Fibroblast of lung (primary cell): Measurements from ENCODE around the gene TMEM250. TPM values are rescaled to one million over a fixed set of nuclear protein-coding genes. Genes with fewer than 3 reads are reported as not detected.

Experiments
- DNase-seq, 2 donors: peaks; one replicate each; pipeline versions ENCODE4 v3.0.0 to v3.0.0-alpha.2; 2010; ENCODE audit warnings: low read depth in 2 of 2
- H2AFZ ChIP-seq: 2 replicates; pipeline ENCODE4 v1.5.1; 2012; ENCODE audit warnings: low read length, control low read depth, inconsistent platforms
- H3K27ac ChIP-seq: 2 replicates; pipeline ENCODE4 v1.5.1; 2011; ENCODE audit warnings: low read length, control low read depth; ENCODE audit not compliant: insufficient read depth
- H3K27me3 ChIP-seq: 2 replicates; pipeline ENCODE4 v1.5.1; 2011; ENCODE audit warnings: mild to moderate bottlenecking, low read length; ENCODE audit not compliant: control insufficient read depth, insufficient read depth
- H3K36me3 ChIP-seq: 2 replicates; pipeline ENCODE4 v1.5.1; 2011; ENCODE audit warnings: low read length; ENCODE audit not compliant: control insufficient read depth, insufficient read depth
- H3K4me1 ChIP-seq: 2 replicates; pipeline ENCODE4 v1.5.1; 2011; ENCODE audit warnings: low read length; ENCODE audit not compliant: control insufficient read depth, insufficient read depth; ENCODE audit errors: extremely low read depth
- H3K4me2 ChIP-seq: 2 replicates; pipeline ENCODE4 v1.5.1; 2011; ENCODE audit warnings: low read length, control low read depth; ENCODE audit not compliant: insufficient read depth; ENCODE audit errors: extremely low read depth
- H3K4me3 ChIP-seq, 4 experiments: fragments of 200-600 bp in 1 of 4; sonication (generic) in 1 of 4; replicated peaks in 1 of 4; 2 replicates each; pipeline ENCODE4 v1.5.1; 2011 to 2016; ENCODE audit warnings: low read length in 4 of 4, low read depth in 3 of 4, mild to moderate bottlenecking in 3 of 4, control low read depth in 2 of 4, inconsistent platforms in 1 of 4, mixed read lengths in 1 of 4; ENCODE audit not compliant: insufficient read depth in 1 of 4; ENCODE audit errors: control extremely low read depth in 1 of 4
- H3K79me2 ChIP-seq: 2 replicates; pipeline ENCODE4 v1.5.1; 2012; ENCODE audit warnings: mild to moderate bottlenecking, low read length, inconsistent platforms; ENCODE audit not compliant: control insufficient read depth, insufficient read depth
- H3K9ac ChIP-seq: 2 replicates; pipeline ENCODE4 v1.5.1; 2011; ENCODE audit warnings: mild to moderate bottlenecking, low read length, control low read depth; ENCODE audit not compliant: insufficient read depth
- H3K9me3 ChIP-seq: 2 replicates; pipeline ENCODE4 v1.5.1; 2012; ENCODE audit warnings: low read depth, low read length; ENCODE audit not compliant: control insufficient read depth, insufficient read depth
- H4K20me1 ChIP-seq: 2 replicates; pipeline ENCODE4 v1.5.1; 2011; ENCODE audit warnings: low read length; ENCODE audit not compliant: control insufficient read depth, insufficient read depth; ENCODE audit errors: extremely low read depth
- EZH2 ChIP-seq: IDR thresholded peaks from 2 replicates; pipeline ENCODE4 v1.5.1; 2012; ENCODE audit warnings: low read length, control low read depth, mild to moderate bottlenecking; ENCODE audit errors: missing control alignments
- polyA plus RNA-seq, 2 donors: library from polyadenylated mRNA; depleted of rRNA in 1 of 2; stranded (reverse) in 1 of 2; unstranded in 1 of 2; fragments of >200 nt; gene quantifications; 2 replicates each; pipeline ENCODE4 v1.2.1, GENCODE V29; 2011 to 2012; ENCODE audit warnings: missing spikeins in 1 of 2
- total RNA-seq: library from RNA; depleted of rRNA; stranded (reverse); fragments of >200 nt; gene quantifications from 2 replicates; pipeline ENCODE4 v1.2.1, GENCODE V29; 2014
- TF ChIP-seq, protein P1 (sequence below), 2 donors: IDR thresholded peaks in 1 of 2; conservative IDR thresholded peaks in 1 of 2; 1 replicate in 1 of 2; 2 replicates in 1 of 2; pipeline ENCODE4 v1.5.1; 2011 to 2012; ENCODE audit warnings: low read length in 2 of 2, control low read depth in 1 of 2, inconsistent platforms in 1 of 2, low read depth in 1 of 2, mild to moderate bottlenecking in 1 of 2

TMEM250 gene
- total and polyA plus RNA-seq, 2 donors (not counting 1 experiment from before 2014, with no cell fraction given) = 13.3 to 43.3 TPM

DNA sequence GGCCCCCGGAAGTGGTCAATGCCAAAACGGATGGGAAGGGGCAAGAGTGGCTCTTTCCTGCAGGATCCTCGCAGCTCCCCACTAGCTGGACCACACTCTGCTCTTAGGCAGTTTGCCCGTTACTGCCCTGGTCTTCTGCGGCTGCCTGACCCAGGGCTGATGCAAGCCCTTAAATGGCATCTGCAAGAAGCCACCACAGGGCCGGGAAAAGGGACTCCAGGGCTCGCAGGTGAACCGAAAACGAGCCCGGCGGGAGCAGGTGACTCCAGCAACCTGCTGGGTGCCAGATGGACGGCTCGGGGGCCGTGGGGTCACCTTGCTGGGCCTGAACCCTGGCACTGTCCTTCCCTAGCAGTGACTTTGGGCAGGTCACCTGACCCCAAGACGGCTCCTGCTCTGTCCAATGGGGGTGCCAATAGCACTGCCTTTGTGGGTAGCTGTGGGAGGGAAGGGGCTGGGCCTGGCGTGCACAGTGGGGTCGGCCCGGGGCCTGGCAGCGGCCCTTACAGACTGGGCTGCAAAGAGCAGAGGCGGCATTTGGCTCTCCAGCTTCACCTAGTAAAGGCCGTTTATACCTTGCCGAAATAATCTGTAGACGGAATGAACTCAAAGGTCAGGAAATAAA lies 1.3 kb downstream of the TMEM250 start:
- TF ChIP-seq, protein P1, sequence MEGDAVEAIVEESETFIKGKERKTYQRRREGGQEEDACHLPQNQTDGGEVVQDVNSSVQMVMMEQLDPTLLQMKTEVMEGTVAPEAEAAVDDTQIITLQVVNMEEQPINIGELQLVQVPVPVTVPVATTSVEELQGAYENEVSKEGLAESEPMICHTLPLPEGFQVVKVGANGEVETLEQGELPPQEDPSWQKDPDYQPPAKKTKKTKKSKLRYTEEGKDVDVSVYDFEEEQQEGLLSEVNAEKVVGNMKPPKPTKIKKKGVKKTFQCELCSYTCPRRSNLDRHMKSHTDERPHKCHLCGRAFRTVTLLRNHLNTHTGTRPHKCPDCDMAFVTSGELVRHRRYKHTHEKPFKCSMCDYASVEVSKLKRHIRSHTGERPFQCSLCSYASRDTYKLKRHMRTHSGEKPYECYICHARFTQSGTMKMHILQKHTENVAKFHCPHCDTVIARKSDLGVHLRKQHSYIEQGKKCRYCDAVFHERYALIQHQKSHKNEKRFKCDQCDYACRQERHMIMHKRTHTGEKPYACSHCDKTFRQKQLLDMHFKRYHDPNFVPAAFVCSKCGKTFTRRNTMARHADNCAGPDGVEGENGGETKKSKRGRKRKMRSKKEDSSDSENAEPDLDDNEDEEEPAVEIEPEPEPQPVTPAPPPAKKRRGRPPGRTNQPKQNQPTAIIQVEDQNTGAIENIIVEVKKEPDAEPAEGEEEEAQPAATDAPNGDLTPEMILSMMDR (conservative IDR thresholded peaks at IDR 0.05 in 1 of 2, IDR thresholded peaks at IDR 0.05 in 1 of 2; ENCODE audit: low read depth in 1 of 2, low read length in 2 of 2) = no peak
- TF ChIP-seq EZH2 = no peak
- H3K9ac ChIP-seq = peak overlapping the region; percentile 81
- no peak overlapping the region for H2AFZ ChIP-seq
- H3K79me2 ChIP-seq = peaks cover 19% of the 10 kb centered on the region
- H3K4me1 ChIP-seq = peaks cover 6% of the 10 kb centered on the region
- peak in 1 of 2 donors; percentile 7 for DNase-seq
- H3K36me3 ChIP-seq = peaks cover 9% of the 10 kb centered on the region
- peak overlapping the region; percentile 85 for H3K4me2 ChIP-seq
- no peaks in the 10 kb centered on the region for H3K27me3 ChIP-seq
- no peaks in the 10 kb centered on the region for H3K9me3 ChIP-seq
- H3K4me3 ChIP-seq = peak overlapping the region; percentile 56 to 78 (median 62)
- H3K27ac ChIP-seq = peak overlapping the region; percentile 30
- H4K20me1 ChIP-seq = no peaks in the 10 kb centered on the region

DNA sequence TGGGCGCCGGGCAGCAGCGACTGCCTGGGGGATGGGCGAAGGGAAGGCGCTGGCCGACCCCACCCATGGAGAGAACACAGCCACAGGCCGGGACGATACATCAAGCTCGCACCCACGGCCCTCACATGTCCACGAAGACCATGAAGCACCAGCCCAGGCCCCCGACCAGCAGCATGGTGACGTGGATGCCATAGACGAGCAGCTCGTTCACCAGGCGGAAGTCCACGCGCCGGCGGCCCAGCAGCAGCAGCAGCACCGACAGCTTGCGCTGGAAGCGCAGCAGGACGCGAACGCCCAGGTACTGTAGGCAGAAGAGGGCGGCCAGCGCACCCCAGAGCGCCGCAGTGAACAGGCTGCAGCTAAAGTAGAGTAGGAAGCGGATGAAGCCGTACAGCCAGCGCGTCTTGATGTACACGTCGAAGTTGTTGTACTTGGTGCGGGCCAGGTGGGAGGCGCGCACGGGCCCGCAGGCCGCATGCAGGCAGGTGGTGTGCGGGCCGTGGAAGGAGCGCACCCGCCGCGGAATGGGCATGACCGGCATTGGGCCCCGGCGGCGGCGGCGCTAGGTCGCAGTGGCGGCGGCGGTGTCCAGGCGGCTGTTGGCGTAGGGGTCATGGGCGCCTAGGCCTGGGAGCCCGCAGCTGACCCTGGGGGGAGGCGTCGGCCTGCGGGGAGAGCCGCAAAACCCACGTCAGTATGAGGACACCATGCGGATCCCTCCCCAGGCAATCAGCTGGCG lies 2.1 kb downstream of the TMEM250 start:
- Histone ChIP-seq H3K36me3 (peaks cover 9% of the 10 kb centered on the region), H3K9me3 (no peaks in the 10 kb centered on the region), H3K79me2 (peaks cover 19% of the 10 kb centered on the region), H2AFZ (no peak overlapping the region), H3K4me2 (no peak overlapping the region), H3K4me3 (peak overlapping the region in 1 of 4 experiments; percentile 78), H4K20me1 (no peaks in the 10 kb centered on the region), H3K27me3 (no peaks in the 10 kb centered on the region), H3K4me1 (peaks cover 6% of the 10 kb centered on the region), H3K27ac (no peak overlapping the region), H3K9ac (no peak overlapping the region)
- TF ChIP-seq EZH2 = no peak
- TF ChIP-seq, protein P1 (conservative IDR thresholded peaks at IDR 0.05 in 1 of 2, IDR thresholded peaks at IDR 0.05 in 1 of 2; ENCODE audit: low read depth in 1 of 2, low read length in 2 of 2) = no peak
- DNase-seq = no peak

DNA sequence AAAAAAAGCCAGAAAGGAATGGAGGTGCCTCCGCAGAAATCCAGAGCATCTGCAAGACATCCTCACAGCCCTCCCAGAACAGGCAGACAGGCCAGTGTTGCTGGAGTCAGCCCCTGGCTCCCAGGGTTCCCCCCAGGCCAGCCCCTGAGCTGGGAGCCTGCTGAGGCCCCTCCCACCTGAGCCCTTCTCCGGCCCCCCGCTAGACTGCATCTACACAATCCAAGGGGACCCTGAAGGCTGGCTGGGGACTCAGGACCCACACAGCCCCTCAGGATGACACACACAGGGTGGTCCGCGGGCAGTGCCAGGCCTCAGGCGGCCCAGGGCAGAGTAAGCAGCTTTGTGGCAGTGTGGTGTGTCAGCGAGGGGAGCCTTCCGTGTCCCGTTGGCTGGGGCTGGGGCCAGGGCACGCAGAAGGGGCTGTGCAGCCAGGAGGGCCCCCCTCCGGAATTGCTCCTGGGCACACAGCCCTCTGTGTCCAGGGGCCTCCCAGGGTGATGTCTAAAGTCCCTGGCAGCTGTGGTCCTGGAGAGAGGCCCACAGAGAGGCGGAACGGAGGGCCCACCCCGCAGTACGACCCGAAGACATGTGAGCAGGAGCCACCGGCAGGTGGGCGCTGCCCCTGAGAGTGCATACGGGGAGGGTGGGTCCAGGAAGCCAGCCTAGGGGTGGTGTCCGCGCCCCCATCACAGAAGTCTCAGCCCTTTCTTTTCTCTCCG lies 2.9 kb downstream of the TMEM250 start:
- Histone ChIP-seq H3K4me3 (no peak overlapping the region), H4K20me1 (no peaks in the 10 kb centered on the region), H3K9ac (no peak overlapping the region), H3K79me2 (peaks cover 19% of the 10 kb centered on the region), H3K9me3 (no peaks in the 10 kb centered on the region), H2AFZ (no peak overlapping the region), H3K27ac (no peak overlapping the region), H3K4me1 (peaks cover 6% of the 10 kb centered on the region), H3K27me3 (no peaks in the 10 kb centered on the region), H3K36me3 (peaks cover 9% of the 10 kb centered on the region), H3K4me2 (no peak overlapping the region)
- TF ChIP-seq, protein P1 (conservative IDR thresholded peaks at IDR 0.05 in 1 of 2, IDR thresholded peaks at IDR 0.05 in 1 of 2; ENCODE audit: low read depth in 1 of 2, low read length in 2 of 2) = no peak
- TF ChIP-seq EZH2 = no peak
- DNase-seq = no peak
